ENCODE results near the gene TTLL3.
A peak's percentile ranks its signal among the peaks of the same experiment; 100 is the strongest.

Gene TTLL3

DNA sequence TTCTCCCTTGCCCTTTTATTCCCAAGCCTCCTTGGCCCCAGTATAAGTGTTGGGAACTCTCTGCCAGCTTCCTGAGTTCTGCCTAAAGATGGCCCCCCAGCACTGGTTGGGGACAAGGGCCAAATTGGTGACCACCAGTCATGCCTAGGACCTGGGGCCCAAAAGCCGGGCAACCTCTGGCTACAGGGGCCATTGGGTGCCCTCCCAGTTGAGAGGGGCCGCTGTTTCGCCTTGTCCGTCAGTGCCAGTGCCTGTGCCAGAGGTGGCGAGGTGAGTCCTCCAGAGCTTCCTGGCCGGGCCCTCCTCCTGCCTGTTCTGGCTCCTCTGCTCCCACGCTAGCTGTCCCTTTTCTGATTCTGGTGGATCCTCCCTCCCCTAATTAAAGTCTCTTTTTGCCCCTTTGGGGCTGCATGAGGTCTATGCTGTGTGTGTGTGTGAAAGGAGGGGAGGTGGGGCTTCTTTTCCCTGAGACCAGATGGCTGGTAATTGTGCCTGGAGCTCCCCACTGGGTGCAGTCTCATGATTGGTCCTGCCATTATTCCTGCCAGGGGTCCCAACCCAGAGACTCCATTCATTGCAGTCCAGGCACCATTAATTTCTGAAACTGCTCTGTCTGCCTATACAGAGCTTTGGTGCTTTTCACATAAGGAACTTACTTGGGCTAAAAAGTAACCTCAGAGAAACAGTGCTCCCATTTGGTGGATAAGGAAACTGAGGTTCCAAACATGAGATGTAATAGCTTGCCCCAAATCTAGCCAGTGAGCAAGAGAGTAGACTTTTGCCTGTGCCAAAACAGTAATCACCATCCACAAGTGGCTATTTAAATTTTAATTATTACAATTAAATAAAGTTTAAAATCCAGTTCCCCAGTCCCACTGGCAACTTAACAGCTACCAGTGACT, 3.1 kb upstream of the TTLL3 start:
- TF ChIP-seq, protein P1, sequence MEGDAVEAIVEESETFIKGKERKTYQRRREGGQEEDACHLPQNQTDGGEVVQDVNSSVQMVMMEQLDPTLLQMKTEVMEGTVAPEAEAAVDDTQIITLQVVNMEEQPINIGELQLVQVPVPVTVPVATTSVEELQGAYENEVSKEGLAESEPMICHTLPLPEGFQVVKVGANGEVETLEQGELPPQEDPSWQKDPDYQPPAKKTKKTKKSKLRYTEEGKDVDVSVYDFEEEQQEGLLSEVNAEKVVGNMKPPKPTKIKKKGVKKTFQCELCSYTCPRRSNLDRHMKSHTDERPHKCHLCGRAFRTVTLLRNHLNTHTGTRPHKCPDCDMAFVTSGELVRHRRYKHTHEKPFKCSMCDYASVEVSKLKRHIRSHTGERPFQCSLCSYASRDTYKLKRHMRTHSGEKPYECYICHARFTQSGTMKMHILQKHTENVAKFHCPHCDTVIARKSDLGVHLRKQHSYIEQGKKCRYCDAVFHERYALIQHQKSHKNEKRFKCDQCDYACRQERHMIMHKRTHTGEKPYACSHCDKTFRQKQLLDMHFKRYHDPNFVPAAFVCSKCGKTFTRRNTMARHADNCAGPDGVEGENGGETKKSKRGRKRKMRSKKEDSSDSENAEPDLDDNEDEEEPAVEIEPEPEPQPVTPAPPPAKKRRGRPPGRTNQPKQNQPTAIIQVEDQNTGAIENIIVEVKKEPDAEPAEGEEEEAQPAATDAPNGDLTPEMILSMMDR (IDR thresholded peaks at IDR 0.05): no peak
- H3K9me3 ChIP-seq (ENCODE audit: control insufficient read depth, low read length): no peaks in the 10 kb centered on the region
- no peaks in the 10 kb centered on the region for H3K27me3 ChIP-seq (ENCODE audit: control insufficient read depth, insufficient read depth, low read length)
- peaks cover 2% of the 10 kb centered on the region for H3K79me2 ChIP-seq
- peaks cover 6% of the 10 kb centered on the region for H3K4me1 ChIP-seq
- H3K9ac ChIP-seq: no peak overlapping the region
- H3K4me3 ChIP-seq (ENCODE audit: low read depth, low read length): no peak overlapping the region
- H3K4me2 ChIP-seq (ENCODE audit: low read length): no peak overlapping the region
- H3K27ac ChIP-seq: no peak overlapping the region
- no peak overlapping the region for H2AFZ ChIP-seq
- H3K36me3 ChIP-seq (ENCODE audit: control insufficient read depth, insufficient read depth, low read length): no peaks in the 10 kb centered on the region

DNA sequence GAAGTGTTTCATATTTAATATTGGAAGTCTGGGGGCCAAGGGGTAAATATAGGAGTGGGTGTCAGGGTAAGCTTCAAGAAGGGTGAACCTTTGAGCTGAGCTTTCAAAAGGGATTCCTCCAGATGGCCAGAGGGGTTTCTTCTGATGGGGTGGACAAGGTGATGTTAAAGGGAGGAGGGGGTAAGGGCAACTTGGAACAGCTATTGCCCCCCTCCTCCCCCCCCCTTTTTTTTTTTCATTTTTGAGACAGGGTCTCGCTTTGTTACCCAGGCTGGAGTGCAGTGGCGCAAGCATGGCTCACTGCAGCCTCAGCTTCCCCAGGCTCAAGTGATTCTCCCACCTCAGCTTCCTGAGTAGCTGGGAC, 2.1 kb upstream of the TTLL3 start:
- Histone ChIP-seq H3K36me3 (ENCODE audit: control insufficient read depth, insufficient read depth, low read length) (no peaks in the 10 kb centered on the region), H3K27ac (no peak overlapping the region), H2AFZ (no peak overlapping the region), H3K9me3 (ENCODE audit: control insufficient read depth, low read length) (no peaks in the 10 kb centered on the region), H3K9ac (no peak overlapping the region), H3K4me2 (ENCODE audit: low read length) (no peak overlapping the region), H3K4me3 (ENCODE audit: low read depth, low read length) (no peak overlapping the region), H3K79me2 (peaks cover 2% of the 10 kb centered on the region), H3K4me1 (peaks cover 6% of the 10 kb centered on the region), H3K27me3 (ENCODE audit: control insufficient read depth, insufficient read depth, low read length) (no peaks in the 10 kb centered on the region)
- TF ChIP-seq, protein P1 (IDR thresholded peaks at IDR 0.05): no peak

DNA sequence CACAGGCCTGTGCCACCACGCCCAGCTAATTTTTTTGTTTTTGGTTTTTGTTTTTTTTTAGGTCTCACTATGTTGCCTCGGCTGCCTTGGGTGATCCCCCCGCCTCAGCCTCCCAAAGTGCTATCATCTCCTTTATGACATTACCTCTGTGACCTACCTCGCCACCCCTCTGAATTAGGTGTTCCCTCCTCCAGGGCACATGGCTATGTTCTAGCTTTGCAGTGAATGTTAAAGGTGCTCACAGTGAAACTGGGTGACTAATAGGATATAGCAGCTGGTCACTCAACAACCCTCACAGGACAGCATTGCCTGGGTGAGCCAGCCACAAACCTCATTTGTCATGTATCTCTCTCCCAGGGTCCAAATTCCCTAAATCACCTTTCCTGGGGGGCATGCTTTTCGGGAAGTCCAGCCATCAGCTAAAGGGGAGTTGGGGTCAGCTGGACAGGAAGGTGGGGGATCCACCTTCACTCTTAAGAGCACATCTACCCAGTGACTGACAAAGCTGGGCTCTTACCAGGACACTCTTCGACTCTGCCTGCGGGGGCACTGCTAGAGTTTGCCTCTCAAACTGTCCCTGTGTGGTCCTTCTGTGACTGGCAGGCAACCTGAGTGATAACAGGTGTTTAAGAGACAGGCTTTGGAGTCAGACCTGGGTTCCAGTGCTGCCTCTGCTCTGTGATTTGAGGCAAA, 1.6 kb upstream of the TTLL3 start:
- H3K9ac ChIP-seq: no peak overlapping the region
- H3K9me3 ChIP-seq (ENCODE audit: control insufficient read depth, low read length): no peaks in the 10 kb centered on the region
- H3K4me2 ChIP-seq (ENCODE audit: low read length): no peak overlapping the region
- peaks cover 6% of the 10 kb centered on the region for H3K4me1 ChIP-seq
- H3K36me3 ChIP-seq (ENCODE audit: control insufficient read depth, insufficient read depth, low read length): no peaks in the 10 kb centered on the region
- no peak overlapping the region for H2AFZ ChIP-seq
- no peaks in the 10 kb centered on the region for H3K79me2 ChIP-seq
- no peaks in the 10 kb centered on the region for H3K27me3 ChIP-seq (ENCODE audit: control insufficient read depth, insufficient read depth, low read length)
- H3K27ac ChIP-seq: peak overlapping the region; percentile 76
- TF ChIP-seq, protein P1 (IDR thresholded peaks at IDR 0.05): no peak
- no peak overlapping the region for H3K4me3 ChIP-seq (ENCODE audit: low read depth, low read length)

DNA sequence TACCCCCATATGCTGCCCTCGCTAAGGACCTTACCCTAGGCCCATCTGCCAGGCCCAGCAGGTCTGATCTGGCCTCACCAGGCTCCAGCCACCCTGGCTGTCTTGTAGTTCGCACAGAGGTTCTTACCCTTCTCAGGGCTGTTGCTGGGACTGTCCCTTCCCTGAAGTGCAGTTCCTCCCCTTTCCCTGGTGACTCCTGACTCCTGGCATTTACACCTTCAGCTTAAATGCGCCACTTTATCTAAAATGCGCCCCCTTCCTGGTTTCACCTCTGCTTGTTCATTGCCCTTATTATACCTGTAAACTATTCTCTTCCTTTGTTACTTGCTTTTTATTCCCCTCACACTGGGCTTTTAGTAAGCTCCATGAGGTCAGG, 835 bp upstream of the TTLL3 start:
- H3K9ac ChIP-seq: no peak overlapping the region
- H3K36me3 ChIP-seq (ENCODE audit: control insufficient read depth, insufficient read depth, low read length): no peaks in the 10 kb centered on the region
- peak overlapping the region; percentile 82 for H3K4me3 ChIP-seq (ENCODE audit: low read depth, low read length)
- H3K27ac ChIP-seq: peak overlapping the region; percentile 76
- H3K27me3 ChIP-seq (ENCODE audit: control insufficient read depth, insufficient read depth, low read length): no peaks in the 10 kb centered on the region
- peaks cover 6% of the 10 kb centered on the region for H3K4me1 ChIP-seq
- no peaks in the 10 kb centered on the region for H3K79me2 ChIP-seq
- TF ChIP-seq, protein P1 (IDR thresholded peaks at IDR 0.05): no peak
- no peaks in the 10 kb centered on the region for H3K9me3 ChIP-seq (ENCODE audit: control insufficient read depth, low read length)
- H2AFZ ChIP-seq: peak overlapping the region; percentile 79
- peak overlapping the region; percentile 95 for H3K4me2 ChIP-seq (ENCODE audit: low read length)

Measured in parathyroid adenoma (tissue), 2 donors.